Aorta (tissue), 5 donors: ENCODE results near the gene GPR101. TPM values are rescaled to one million over a fixed set of nuclear protein-coding genes. Genes with fewer than 3 reads are reported as not detected.
A peak's percentile ranks its signal among the peaks of the same experiment; 100 is the strongest.

Experiments
- ATAC-seq: fragments of 200-7000 bp; cut with Tn5 transposase; one replicate; pipeline ENCODE4 v1.9.1; 2022; ENCODE audit warnings: moderate library complexity; ENCODE audit not compliant: low FRiP score
- DNase-seq, 2 donors: peaks; one replicate each; pipeline ENCODE4 v3.0.0-alpha.2; 2020
- H3K27ac ChIP-seq, 2 donors: one replicate each; pipeline ENCODE4 v1.5.1; 2013; ENCODE audit warnings: low read length in 2 of 2, mild to moderate bottlenecking in 2 of 2, moderate library complexity in 2 of 2, control low read depth in 1 of 2, inconsistent platforms in 1 of 2, low read depth in 1 of 2
- H3K27me3 ChIP-seq, 2 donors: one replicate each; pipeline ENCODE4 v1.6.1; 2013; ENCODE audit warnings: control low read depth in 1 of 2, low read length in 1 of 2, mild to moderate bottlenecking in 1 of 2, moderate library complexity in 1 of 2; ENCODE audit not compliant: insufficient read depth in 2 of 2, control insufficient read depth in 1 of 2
- H3K36me3 ChIP-seq, 2 donors: one replicate each; pipeline ENCODE4 v1.6.1; 2013; ENCODE audit warnings: control low read depth in 1 of 2, low read length in 1 of 2, mild to moderate bottlenecking in 1 of 2; ENCODE audit not compliant: insufficient read depth in 2 of 2, control insufficient read depth in 1 of 2
- H3K4me1 ChIP-seq, 2 donors: one replicate each; pipeline ENCODE4 v1.6.1; 2013; ENCODE audit warnings: low read length in 2 of 2, control low read depth in 1 of 2, mild to moderate bottlenecking in 1 of 2, moderate library complexity in 1 of 2; ENCODE audit not compliant: insufficient read depth in 2 of 2, control insufficient read depth in 1 of 2
- H3K4me3 ChIP-seq, 2 donors: one replicate each; pipeline ENCODE4 v1.5.1; 2013; ENCODE audit warnings: low read length in 2 of 2, control low read depth in 1 of 2, mild to moderate bottlenecking in 1 of 2
- H3K9me3 ChIP-seq: one replicate; pipeline ENCODE4 v1.6.1; 2013; ENCODE audit warnings: mild to moderate bottlenecking, low read length; ENCODE audit not compliant: control insufficient read depth
- WGBS, 2 donors: extraction: QIAGEN DNeasy Blood & Tissue Kit; methylation state at CpG; one replicate each; pipeline ENCODE4 v1.1.7; 2013; 5-methylcytosine and 5-hydroxymethylcytosine counted together
- intact Hi-C, 2 donors: fragments of 100-400 bp; cut with DNase I; formaldehyde crosslinking; loops; one replicate each; pipeline versions ENCODE4 v1.14.2 to v1.15.0; 2022
- polyA plus RNA-seq, 2 donors: library from polyadenylated mRNA; stranded (reverse); fragments of 200-250 nt; gene quantifications; one replicate each; pipeline ENCODE4 v1.2.3, GENCODE V29; 2013
- total RNA-seq, 2 donors: library from RNA; stranded (reverse); fragmentation: NEBNext Ultra II Directional; extraction: Animal tissue kit (Norgen Biotek cat#: 25700); gene quantifications; one replicate each; pipeline ENCODE4 v1.2.1, GENCODE V29; 2021
- donor health status: healthy with polysubstance abuse.
- donor health status: Bipolar disorder and iron deficiency.
- donor health status: DM: no; HTN: no; CAD: no.
- donor health status: DM: no; HTN: no; CAD: no.
- donor health status: DM: yes; HTN: yes; CAD: no.

The GPR101 gene
- total and polyA plus RNA-seq, 4 donors = not detected

GRCh38 chrX:137051978-137052642 lies 18.3 kb upstream of the GPR101 start:
- H3K27ac ChIP-seq = no peak overlapping the region
- ATAC-seq = peak; percentile 90
- intact Hi-C loops = loop anchor here (5.0 to 10.0 kb wide), 2 partner anchors 95 to 97 kb away; no protein-coding TSS in a partner anchor

GRCh38 chrX:137044893-137045292 lies 11.1 kb upstream of the GPR101 start:
- WGBS, 2 donors = 53 to 71% methylated on average over 4 of the region's 4 CpGs
- ATAC-seq (no peak), DNase-seq (no peak)
- no peaks in the 10 kb centered on the region for H3K9me3 ChIP-seq
- intact Hi-C loops = no loop called here
- no peaks in the 10 kb centered on the region for H3K36me3 ChIP-seq
- H3K27ac ChIP-seq = no peak overlapping the region
- no peaks in the 10 kb centered on the region for H3K4me1 ChIP-seq
- H3K4me3 ChIP-seq = no peak overlapping the region
- H3K27me3 ChIP-seq = no peaks in the 10 kb centered on the region

More at GRCh38 chrX:137051978-137052642, 18.3 kb upstream of the GPR101 start:
- peak; percentile 68 to 88 for DNase-seq
- H3K4me1 ChIP-seq = no peaks in the 10 kb centered on the region
- H3K36me3 ChIP-seq = no peaks in the 10 kb centered on the region
- 1 to 16% methylated on average over 37 of the region's 37 CpGs for WGBS, 2 donors
- no peaks in the 10 kb centered on the region for H3K9me3 ChIP-seq
- no peaks in the 10 kb centered on the region for H3K27me3 ChIP-seq
- peak overlapping the region; percentile 33 to 45 for H3K4me3 ChIP-seq

GRCh38 chrX:137043736-137044135 lies 9.9 kb upstream of the GPR101 start:
- DNase-seq = no peak
- intact Hi-C loops = no loop called here

GRCh38 chrX:137041329-137041728 lies 7.5 kb upstream of the GPR101 start:
- WGBS, 2 donors = 75 to 85% methylated on average over 3 of the region's 3 CpGs
- H3K27me3 ChIP-seq = no peaks in the 10 kb centered on the region
- intact Hi-C loops = no loop called here
- no peaks in the 10 kb centered on the region for H3K4me1 ChIP-seq
- DNase-seq (no peak), ATAC-seq (no peak)
- H3K4me3 ChIP-seq = no peak overlapping the region
- H3K27ac ChIP-seq = no peak overlapping the region
- no peaks in the 10 kb centered on the region for H3K36me3 ChIP-seq
- H3K9me3 ChIP-seq = no peaks in the 10 kb centered on the region

More at GRCh38 chrX:137043736-137044135, 9.9 kb upstream of the GPR101 start:
- Histone ChIP-seq H3K27ac (no peak overlapping the region), H3K27me3 (no peaks in the 10 kb centered on the region), H3K9me3 (no peaks in the 10 kb centered on the region), H3K36me3 (no peaks in the 10 kb centered on the region), H3K4me1 (no peaks in the 10 kb centered on the region), H3K4me3 (no peak overlapping the region)
- no peak for ATAC-seq
- 85 to 90% methylated on average over 1 of the region's 1 CpG for WGBS, 2 donors

- intact Hi-C loops = no loop called here
- Histone ChIP-seq H3K27ac (no peak overlapping the region), H3K27me3 (no peaks in the 10 kb centered on the region), H3K4me1 (no peaks in the 10 kb centered on the region), H3K9me3 (no peaks in the 10 kb centered on the region), H3K4me3 (no peak overlapping the region), H3K36me3 (no peaks in the 10 kb centered on the region)
- 72 to 89% methylated on average over 14 of the region's 14 CpGs for WGBS, 2 donors
- ATAC-seq (no peak), DNase-seq (no peak)
These were observed 6.5 kb upstream of the GPR101 start for GRCh38 chrX:137040113-137040794.

- intact Hi-C loops = no loop called here
- DNase-seq (no peak), ATAC-seq (no peak)
- H3K27ac ChIP-seq = no peak overlapping the region
- WGBS, 2 donors = 20 to 33% methylated on average over 3 of the region's 3 CpGs
- no peak overlapping the region for H3K4me3 ChIP-seq
- H3K36me3 ChIP-seq = no peaks in the 10 kb centered on the region
- no peaks in the 10 kb centered on the region for H3K4me1 ChIP-seq
- H3K27me3 ChIP-seq = no peaks in the 10 kb centered on the region
- H3K9me3 ChIP-seq = no peaks in the 10 kb centered on the region
These were observed 695 bp upstream of the GPR101 start for GRCh38 chrX:137034508-137034872.

- no peak for DNase-seq
- no peaks in the 10 kb centered on the region for H3K27me3 ChIP-seq
- no peaks in the 10 kb centered on the region for H3K9me3 ChIP-seq
- WGBS, 2 donors = 4 to 26% methylated on average over 34 of the region's 34 CpGs
- no peak overlapping the region for H3K4me3 ChIP-seq
- intact Hi-C loops = no loop called here
- no peaks in the 10 kb centered on the region for H3K4me1 ChIP-seq
- no peaks in the 10 kb centered on the region for H3K36me3 ChIP-seq
- ATAC-seq = no peak
- H3K27ac ChIP-seq = no peak overlapping the region
These were observed 688 bp downstream of the GPR101 start for GRCh38 chrX:137032841-137033773.

- Histone ChIP-seq H3K27me3 (no peaks in the 10 kb centered on the region), H3K4me1 (no peaks in the 10 kb centered on the region), H3K4me3 (peak overlapping the region in 1 of 2 donors; percentile 44), H3K27ac (no peak overlapping the region), H3K36me3 (no peaks in the 10 kb centered on the region), H3K9me3 (no peaks in the 10 kb centered on the region)
- ATAC-seq (no peak), DNase-seq (no peak)
- WGBS, 2 donors = 4 to 32% methylated on average over 16 of the region's 16 CpGs
- intact Hi-C loops = no loop called here
These were observed 1.5 kb downstream of the GPR101 start for GRCh38 chrX:137032341-137032694.
